ENCODE measurements around the gene HECW1.

GRCh38 chr7:43077285-43077684, 35.2 kb upstream of the HECW1 start:
- no peak for TF ChIP-seq MAZ (IDR thresholded peaks at IDR 0.05; ENCODE audit: borderline replicate concordance, low read depth, low read length)
- TF ChIP-seq, protein P1, sequence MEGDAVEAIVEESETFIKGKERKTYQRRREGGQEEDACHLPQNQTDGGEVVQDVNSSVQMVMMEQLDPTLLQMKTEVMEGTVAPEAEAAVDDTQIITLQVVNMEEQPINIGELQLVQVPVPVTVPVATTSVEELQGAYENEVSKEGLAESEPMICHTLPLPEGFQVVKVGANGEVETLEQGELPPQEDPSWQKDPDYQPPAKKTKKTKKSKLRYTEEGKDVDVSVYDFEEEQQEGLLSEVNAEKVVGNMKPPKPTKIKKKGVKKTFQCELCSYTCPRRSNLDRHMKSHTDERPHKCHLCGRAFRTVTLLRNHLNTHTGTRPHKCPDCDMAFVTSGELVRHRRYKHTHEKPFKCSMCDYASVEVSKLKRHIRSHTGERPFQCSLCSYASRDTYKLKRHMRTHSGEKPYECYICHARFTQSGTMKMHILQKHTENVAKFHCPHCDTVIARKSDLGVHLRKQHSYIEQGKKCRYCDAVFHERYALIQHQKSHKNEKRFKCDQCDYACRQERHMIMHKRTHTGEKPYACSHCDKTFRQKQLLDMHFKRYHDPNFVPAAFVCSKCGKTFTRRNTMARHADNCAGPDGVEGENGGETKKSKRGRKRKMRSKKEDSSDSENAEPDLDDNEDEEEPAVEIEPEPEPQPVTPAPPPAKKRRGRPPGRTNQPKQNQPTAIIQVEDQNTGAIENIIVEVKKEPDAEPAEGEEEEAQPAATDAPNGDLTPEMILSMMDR (IDR thresholded peaks at IDR 0.05) = no peak
- no peak for TF ChIP-seq NPAS2 (CRISPR knock-in tag; IDR thresholded peaks at IDR 0.05; ENCODE audit: borderline replicate concordance)
- no peak for TF ChIP-seq POLR2A (IDR thresholded peaks at IDR 0.05; ENCODE audit: low read length)
- no peak for TF ChIP-seq JUNB (IDR thresholded peaks at IDR 0.05)
- TF ChIP-seq EHMT2 (IDR thresholded peaks at IDR 0.05; ENCODE audit: low read depth) = no peak
- no peak for TF ChIP-seq HEYL (CRISPR knock-in tag; IDR thresholded peaks at IDR 0.05)
- no peak for TF ChIP-seq EP300 (IDR thresholded peaks at IDR 0.05)
- no peak for TF ChIP-seq RNF2 (IDR thresholded peaks at IDR 0.05; ENCODE audit: borderline replicate concordance, low read depth)
- TF ChIP-seq CHD2 (IDR thresholded peaks at IDR 0.05; ENCODE audit: low read length, partially characterized antibody) = no peak
- TF ChIP-seq RFX5 (IDR thresholded peaks at IDR 0.05) = no peak
